Right lobe of liver (tissue), 4 donors: Measurements from ENCODE around the gene GRXCR2.
"Not testable (repeated sequence)": the region's sequence is repeated elsewhere in the genome, so short reads cannot be mapped to it uniquely, and the experiment has no call there.

Experiments
- POLR2A ChIP-seq: fragments of 450-650 bp; IDR thresholded peaks from one replicate; pipeline ENCODE4 v1.6.1; 2017; ENCODE audit warnings: antibody characterized with exemption, mild to moderate bottlenecking
- TF ChIP-seq, protein P1 (sequence below), 4 donors: fragments of 200-600 bp in 3 of 4; fragments of 450-650 bp in 1 of 4; IDR thresholded peaks; one replicate each; pipeline versions ENCODE4 v1.5.1 to v1.8.0; 2016 to 2022; ENCODE audit warnings: antibody characterized with exemption in 4 of 4, mild to moderate bottlenecking in 2 of 4
- donor health status: DM: no; HTN: no; CAD: no.
- donor health status: DM: no; HTN: no; CAD: no.
- donor health status: DM: no; HTN: yes; CAD: no.

DNA sequence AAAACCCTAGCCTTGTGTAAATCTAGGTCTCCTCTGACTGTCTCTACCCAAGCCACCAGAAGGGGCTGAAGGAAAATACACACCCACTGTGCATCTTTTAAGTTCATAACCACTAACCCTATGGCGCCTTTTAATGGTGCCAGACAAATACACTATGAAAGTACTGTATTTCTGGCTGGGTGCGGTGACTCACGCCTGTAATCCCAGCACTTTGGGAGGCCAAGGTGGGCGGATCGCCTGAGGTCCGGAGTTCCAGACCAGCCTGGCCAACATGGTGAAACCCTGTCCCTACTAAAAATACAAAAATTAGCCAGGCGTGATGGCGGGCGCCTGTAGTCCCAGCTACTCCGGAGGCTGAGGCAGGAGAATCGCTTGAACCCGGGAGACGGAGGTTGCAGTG is 36.6 kb downstream of the GRXCR2 start:
- TF ChIP-seq, protein P1, sequence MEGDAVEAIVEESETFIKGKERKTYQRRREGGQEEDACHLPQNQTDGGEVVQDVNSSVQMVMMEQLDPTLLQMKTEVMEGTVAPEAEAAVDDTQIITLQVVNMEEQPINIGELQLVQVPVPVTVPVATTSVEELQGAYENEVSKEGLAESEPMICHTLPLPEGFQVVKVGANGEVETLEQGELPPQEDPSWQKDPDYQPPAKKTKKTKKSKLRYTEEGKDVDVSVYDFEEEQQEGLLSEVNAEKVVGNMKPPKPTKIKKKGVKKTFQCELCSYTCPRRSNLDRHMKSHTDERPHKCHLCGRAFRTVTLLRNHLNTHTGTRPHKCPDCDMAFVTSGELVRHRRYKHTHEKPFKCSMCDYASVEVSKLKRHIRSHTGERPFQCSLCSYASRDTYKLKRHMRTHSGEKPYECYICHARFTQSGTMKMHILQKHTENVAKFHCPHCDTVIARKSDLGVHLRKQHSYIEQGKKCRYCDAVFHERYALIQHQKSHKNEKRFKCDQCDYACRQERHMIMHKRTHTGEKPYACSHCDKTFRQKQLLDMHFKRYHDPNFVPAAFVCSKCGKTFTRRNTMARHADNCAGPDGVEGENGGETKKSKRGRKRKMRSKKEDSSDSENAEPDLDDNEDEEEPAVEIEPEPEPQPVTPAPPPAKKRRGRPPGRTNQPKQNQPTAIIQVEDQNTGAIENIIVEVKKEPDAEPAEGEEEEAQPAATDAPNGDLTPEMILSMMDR (IDR thresholded peaks at IDR 0.05): not testable (repeated sequence)
- not testable (repeated sequence) for TF ChIP-seq POLR2A
